GM18511 (cell line): Measurements from ENCODE around the gene DAPP1.
"Not testable (repeated sequence)": the region's sequence is repeated elsewhere in the genome, so short reads cannot be mapped to it uniquely, and the experiment has no call there.

Experiments
- ATAC-seq: cut with Tn5 transposase; IDR thresholded peaks from one replicate; pipeline ENCODE4 v1.9.1; 2021; ENCODE audit warnings: mild to moderate bottlenecking, moderate library complexity; ENCODE audit not compliant: unreplicated experiment

DAPP1 gene, protein sequence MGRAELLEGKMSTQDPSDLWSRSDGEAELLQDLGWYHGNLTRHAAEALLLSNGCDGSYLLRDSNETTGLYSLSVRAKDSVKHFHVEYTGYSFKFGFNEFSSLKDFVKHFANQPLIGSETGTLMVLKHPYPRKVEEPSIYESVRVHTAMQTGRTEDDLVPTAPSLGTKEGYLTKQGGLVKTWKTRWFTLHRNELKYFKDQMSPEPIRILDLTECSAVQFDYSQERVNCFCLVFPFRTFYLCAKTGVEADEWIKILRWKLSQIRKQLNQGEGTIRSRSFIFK

DNA sequence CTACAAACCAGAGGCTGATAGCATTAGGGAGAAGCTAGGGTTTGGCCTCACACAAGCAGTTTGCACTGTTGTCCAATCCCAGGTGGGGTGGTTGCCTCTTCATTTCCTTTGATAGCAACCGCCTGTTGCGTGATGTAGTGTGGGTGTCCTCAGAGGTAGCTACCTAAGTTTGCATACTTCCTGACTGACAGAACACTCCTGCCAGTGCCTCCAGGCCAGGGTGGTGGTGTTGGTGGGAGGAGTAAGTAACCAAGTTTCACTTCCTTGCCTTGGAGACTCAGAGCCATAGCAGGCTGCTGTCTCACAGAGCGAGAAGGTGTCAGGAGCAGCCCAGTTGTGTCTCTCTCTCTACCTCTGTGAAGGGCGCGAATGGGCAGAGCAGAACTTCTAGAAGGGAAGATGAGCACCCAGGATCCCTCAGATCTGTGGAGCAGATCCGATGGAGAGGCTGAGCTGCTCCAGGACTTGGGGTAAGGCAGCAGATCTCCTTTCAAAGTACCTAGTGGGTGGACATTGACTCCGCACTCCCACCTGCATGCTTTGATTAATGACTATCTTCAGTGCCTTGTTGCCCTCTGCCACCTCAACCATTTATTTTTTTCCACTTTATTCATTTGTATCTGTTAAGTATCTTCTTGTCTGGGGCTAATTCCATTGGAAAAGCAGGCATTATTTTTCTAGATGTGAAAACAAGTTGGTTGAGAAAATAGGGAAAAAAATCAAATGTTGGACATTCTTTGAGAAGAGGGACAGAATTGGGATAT lies at the start of gene DAPP1:
TSS of gene DAPP1 (plus strand) at position 283 of the 764 bp plus-strand sequence. CDS start at position 370, 87 bp downstream.
- peak; percentile 94 for ATAC-seq

DNA sequence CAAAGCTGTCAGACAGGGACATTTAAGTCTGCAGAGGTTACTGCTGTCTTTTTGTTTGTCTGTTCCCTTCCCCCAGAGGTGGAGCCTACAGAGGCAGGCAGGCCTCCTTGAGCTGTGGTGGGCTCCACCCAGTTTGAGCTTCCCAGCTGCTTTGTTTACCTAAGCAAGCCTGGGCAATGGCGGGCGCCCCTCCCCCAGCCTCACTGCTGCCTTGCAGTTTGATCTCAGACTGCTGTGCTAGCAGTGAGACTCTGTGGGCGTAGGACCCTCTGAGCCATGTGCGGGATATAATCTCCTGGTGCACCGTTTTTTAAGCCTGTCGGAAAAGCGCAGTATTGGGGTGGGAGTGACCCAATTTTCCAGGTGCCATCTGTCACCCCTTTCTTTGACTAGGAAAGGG lies 45.8 kb upstream of the DAPP1 start:
- ATAC-seq = not testable (repeated sequence)

DNA sequence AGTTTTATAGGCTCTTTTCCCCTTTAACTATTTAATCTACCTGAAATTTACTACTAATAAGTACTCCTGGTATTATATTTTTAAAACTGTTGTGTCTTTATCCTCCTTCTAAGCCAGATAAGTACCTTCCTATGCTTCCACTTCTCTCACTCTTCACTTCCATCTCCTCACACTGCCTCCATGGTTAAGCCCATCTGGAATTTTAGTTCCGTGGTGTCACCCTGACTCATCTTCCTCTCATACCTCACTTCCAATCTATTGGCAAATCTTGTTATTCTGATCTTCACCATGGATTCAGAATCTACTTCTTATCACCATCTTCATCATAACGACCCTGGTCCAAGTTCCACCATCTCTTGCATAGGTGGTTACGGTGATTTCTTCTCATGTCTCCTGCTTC lies 32.7 kb upstream of the DAPP1 start:
- no peak for ATAC-seq

DNA sequence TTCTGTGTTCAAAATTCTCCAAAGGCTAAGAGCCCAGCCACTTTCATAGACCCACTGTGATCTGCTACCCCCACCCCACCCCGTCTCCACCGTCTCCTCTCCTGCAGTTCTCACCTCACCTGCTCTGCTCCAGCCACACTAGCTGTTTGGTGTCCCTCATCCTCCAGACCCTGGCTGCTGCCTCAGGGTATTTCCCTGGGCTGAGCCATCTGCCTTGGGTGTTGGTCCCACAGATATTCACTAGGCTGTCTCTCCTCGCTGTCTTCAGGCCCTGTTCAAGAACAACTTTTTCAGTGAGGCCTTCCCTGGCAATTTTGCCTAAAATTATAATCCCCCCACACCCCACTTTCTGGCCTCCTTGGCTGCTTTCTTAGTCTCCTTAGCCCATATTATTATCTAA lies 31.8 kb upstream of the DAPP1 start:
- no peak for ATAC-seq

DNA sequence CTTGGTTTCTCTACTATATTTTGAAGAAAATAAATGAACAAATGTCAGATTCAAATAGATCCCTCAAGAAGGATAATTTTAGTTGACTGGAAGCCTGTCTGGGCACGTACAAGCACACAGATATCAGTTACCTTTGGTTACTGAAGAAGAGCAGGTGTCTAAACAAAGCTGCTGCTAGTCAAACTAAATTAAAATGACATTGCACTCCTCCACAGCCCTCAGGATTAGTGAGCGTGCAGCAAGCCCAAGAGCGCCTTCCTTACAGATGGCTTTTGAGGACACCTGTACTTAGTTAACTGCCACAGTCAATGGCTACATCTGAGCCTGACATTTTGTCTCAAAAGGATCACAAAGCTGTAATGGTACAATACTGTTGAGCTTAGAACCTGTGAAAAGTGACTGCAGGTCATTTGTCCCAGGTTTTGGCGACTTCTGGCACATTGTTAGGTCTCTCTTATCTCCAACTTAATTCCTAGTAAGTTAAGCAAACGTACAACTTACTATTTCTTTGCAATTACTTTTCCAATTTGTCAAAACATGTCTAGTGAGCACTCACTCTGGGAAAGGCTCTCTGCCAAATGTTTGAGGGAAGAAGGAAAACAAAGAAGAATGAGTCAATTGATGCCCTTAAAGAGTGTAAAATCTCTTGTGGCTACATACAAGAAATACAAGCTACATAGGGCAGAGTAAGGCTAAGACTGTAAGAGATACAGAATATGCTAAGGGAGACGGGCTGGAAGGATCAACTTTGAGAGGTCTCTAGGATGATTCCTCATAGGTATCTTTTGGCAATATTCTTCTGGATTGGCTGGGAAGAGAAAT lies 25.6 kb upstream of the DAPP1 start:
- ATAC-seq = no peak

DNA sequence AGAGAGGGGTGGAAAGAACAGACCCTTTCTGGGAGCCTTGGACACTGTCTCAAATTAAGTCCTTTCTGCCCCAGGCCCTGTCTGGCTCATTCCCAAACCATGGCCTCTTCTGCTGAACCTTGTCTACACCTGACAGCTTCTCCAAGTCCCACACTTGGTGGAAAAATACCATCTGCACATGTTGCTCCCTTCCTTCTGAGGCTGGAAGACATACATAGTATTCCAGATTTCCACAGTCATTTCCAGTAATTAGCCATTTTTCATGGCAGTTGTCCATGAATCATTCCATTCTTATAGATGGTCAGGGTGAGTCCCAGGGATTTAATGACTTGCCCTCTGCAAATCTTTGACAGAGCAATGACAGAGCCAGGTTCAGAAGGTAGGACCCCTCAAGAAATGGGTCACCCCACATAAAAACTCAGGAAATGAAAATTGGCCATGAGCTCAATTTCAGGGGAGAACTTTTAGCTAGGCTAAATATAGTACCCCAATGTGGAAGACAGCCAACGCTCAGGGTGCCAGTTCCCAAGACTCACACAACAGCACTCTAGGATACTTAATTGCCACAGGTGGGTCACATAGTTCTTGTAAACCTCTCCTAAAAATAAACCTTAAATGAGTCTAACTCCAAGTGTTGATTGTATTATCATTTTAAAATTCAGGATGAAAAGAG lies 16.2 kb upstream of the DAPP1 start:
- no peak for ATAC-seq

DNA sequence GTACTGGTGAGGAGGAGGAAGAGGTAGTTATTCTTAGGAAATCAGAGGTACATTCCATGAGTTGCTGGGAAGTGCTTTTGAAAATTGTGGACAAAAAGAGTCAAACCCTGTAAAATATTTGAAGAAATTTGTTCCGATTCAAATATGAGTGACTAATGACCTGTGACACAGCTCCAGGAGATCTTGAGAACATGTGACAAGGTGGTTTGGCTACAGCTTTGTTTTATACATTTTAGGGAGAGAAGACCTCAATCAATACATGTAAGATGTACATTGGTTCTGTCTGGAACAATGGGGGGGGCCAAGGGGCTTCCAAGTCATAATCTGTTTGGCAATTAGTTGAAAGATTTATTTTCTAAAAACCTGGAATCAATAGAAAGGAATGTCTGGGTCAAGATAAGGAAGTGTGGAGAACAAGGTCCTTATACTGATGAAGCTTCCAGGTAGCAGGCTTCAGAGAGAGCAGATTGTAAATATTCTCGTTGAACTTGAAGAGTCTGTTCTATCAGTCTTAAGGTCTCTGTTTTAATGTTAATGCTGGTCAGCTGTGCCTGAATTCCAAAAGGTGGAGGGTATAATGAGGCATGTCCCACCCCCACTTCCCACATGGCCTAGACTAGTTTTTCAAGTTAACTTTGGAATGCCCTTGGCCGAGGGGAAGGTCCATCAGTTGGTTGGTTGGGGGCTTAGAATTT lies 15.5 kb upstream of the DAPP1 start:
- no peak for ATAC-seq

DNA sequence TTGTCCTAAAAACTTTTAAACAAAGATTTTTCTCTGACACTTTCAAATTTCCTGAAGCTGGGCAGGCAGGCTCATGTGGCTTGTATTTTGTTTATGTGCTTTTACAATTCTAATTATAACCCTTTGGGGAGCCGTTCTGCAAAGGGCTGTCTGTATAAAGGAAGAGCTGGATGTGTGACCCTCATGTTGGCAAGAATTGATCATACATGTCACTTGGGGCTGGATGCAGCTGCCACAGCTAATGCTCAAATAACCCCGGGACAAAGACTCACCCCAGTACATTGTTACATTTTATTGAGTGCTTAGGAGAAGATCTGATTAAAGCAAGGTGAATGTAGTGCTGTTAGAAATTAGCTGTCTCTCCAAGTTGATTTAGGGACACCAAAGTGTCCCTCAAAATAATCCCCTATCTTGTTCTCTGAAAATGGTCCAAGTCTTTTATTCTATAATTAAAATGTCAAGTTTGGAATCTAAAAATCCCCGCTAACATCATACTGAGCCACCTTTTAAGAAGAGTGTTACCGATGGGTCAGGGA lies 13.0 kb upstream of the DAPP1 start:
- no peak for ATAC-seq

DNA sequence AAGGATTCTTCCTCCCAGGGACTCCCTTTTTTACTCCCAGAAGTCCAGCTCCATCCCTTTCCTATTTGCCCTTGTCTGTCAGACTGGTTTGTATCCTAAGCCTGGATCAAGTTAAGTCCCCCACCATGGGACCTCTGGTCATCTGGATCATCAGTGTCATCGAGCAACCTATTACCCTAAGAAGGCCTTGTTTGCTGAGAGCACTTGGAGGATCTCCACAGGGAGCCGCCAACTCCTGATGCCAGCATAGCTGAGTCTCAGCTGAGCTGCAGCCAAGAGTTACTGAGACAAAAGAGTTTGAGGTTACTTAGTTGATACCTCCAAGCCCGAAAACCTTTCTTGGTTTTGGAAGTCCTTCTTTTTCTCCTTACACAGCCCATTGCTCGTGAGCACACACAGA lies 10.1 kb upstream of the DAPP1 start:
- no peak for ATAC-seq

DNA sequence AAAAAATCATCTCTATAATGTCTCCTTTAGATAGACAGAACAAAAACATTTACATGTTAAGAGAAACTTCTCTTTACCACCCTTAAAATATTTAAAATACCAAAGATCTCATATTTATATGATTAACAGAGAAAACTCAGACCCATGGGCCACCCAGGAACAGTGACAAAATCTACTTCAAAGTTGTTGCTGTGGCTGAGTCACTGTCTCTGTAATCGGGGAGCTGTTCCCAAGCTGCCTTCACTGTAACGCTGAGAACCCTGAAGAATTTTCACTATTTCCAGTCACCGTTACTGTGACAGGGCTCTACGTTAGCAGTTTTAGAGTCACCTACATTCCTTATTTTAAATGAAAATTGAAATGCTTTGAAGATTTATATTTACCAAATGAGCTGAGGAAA lies 9.0 kb upstream of the DAPP1 start:
- no peak for ATAC-seq

DNA sequence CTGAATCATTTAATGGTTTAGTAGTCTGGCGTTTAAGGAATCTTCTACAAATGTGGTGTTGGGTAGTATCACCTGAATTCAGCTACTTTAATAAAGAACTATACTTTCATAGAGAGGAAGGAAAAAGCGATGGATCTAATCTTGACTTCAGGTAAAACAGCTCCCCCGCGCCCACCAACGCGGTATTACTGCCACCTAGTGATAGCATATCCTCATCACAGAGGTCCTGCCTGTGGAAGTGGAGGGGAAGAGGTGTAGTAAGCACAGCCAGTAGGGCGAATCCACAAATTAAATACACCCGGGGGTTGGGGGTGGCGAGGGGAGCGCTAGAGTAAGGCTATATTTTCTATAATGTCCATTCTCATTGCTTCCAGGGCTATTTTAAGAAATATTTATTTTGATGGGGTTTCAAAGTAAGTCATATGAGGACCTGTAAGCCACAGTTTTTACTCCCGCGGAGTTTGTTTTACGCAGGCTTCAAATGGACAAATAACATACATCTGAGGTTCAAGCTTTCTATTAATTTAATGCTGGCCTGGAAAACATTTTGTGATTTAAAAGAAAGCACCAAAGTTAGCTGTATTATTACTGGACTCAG lies 8.3 kb upstream of the DAPP1 start:
- ATAC-seq = peak; percentile 75

DNA sequence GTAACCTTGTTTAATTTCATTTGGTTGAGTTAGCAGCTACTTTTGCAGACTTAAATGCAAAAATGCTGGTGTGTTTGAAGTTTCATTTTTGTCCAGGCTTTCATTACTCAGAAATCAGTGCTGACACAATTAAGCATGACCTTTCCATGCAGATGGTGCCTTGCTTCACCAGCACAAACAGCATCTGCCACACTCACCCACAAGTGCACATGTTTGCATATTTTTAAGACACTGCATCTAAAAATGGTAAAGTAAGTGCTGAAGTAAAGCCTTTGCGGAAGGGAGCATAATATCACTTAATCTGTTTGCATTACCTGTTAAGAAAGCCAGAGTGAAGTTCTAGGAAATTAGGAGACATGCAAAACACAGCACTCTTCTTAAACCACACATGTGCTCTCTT lies 7.3 kb upstream of the DAPP1 start:
- no peak for ATAC-seq

DNA sequence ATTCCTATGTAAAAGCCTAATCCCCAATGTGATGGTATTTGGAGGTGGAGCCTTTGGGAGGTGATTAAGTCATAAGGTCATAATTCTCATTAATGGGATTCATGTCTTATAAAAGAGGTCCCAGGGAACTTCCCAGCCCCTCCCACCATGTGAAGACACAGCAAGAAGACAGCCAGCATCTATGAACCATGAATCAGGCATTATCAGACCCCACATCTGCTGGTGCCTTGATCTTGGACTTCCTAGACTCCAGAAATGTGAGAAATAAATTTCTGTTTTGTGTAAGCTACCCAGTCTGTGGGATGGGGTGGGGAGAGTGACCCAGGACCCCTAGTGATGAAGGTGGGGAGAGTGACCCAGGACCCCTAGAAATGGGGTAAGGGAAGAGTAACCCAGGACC lies 6.1 kb upstream of the DAPP1 start:
- no peak for ATAC-seq

DNA sequence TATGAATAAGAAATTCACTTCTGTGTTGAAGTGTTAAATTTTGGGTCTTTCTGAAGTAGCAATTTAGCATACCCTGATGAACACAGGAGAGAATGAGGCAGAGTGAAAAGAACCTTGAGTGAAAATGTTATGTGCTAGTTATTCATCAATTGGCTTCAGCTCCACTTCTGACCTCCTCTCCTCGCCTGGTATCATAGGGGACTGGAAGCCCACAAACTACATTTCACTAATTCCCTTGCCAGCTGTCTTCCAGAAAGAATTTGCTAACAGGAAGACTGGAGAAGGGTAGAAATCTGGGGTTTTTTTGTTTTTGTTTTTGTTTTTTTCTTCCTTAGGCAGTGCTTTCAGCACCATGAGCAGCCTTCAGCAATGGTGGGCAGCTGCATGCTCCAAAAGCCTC lies 5.5 kb upstream of the DAPP1 start:
- ATAC-seq = no peak

DNA sequence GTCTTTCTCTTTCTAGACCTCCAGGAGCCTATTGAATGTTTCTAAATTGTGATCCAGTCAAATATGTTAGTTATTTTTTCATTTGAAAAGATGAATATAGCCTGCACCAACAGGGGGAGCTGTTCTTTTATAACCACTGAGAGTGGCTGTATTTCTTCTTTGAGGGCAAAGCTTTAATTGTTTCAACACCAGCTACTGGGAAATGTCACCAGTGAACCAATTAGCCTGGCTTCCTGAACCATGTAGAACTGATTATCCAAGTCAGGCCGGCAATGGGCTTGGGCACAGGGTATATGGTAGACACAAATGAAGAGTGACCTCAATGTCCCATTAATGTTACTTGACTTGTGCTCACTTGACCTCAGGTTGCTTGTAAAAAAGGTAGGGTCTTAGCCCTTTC lies 4.8 kb upstream of the DAPP1 start:
- no peak for ATAC-seq

DNA sequence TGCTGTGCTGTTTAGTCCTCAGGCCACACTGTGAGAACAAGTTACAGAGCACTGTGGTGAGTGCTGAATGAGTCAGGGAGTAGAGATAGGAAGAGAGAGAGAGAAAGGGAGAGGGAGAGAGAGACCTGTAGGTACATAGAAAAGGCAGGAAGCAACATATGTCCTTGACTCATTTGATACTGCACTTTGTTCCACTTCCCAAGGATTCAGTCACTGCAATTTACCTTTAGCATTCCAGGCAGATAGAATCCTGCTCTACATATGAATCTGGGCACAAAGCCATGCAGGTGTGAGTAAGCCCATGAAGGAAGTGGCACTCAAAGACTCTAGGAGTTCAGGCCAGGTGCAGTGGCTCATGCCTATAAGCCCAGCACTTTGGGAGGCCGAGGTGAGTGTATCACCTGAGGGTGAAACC lies 1.0 kb upstream of the DAPP1 start:
- ATAC-seq = no peak

DNA sequence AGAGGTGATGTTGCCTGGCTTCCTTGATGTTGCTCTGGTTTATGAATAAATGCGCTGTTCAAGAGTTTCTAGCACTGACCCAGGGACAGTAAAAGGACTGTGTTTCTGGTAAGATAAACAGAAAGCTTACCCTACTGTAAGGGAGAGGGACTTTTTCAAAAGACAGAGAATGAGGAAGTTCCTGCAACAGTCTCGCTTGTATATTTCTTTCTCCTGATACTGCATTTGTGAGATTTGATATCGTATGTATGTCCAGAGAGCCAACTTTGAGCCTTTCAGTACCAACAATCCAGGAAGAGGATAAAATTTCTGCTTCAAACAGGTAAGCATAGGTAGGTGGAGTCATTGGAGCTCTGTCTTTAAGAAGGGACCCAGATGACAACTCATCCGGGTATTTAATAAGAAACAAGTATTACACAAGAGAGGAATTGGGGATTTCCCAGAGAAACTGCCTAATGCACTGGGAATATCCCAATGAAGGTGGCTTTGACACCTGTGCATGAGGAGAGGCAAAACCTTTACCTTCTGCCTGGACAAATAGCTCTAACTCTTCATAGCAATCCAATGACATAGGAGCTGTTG lies 773 bp downstream of the DAPP1 start:
- ATAC-seq = peak; percentile 27

DNA sequence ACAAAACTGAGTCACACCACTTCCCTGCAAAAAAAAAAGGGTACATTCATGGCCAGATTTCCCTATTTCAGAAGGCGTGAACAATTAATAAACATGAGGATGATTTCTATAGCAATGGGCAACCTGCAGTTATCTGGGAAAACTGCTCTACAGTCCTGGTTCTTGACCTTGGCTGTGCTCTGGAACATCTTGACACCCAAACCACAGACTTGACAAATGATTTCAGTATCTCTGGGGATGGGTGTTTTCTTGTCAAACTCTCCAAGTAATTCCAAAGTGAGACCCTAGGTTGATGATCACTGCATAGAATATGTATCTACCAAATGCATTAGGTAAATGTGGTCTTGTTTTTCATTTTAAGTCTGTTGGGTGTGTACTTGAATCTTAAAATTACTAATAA lies 2.0 kb downstream of the DAPP1 start:
- no peak for ATAC-seq

DNA sequence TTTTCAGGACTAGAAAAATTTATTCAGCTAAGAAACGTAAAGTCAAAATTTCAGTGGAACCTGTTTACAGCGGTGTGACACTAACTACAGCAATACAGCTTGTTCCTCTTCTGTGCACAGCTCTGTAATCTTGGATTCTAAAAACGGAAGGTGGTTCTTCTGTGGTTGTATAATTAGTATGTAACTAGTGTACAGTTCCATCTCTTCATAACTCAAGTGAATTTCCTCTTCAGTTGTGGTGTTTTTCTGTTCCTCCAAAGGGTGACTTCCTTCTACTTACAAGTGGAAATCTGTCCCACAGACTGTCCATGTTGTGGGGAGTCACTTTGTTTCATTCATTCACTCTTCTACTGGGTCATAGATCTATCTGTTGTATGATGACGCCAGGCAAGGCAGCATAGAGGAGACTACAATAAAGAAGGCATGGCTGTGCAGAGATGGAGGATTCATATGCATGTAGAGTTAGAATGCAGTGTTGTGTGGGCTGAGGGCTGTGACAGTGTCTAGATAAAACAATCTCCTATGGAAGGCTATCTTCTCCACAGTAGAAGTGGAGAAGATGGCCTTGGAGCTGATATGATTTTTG lies 5.4 kb downstream of the DAPP1 start:
- peak; percentile 86 for ATAC-seq
